ENCODE results near the gene CSF1R. TPM values are rescaled to one million over a fixed set of nuclear protein-coding genes. Genes with fewer than 3 reads are reported as not detected.

Gene CSF1R
- polyA plus RNA-seq, 1 of the 3 experiments (the other 2 are of a cell fraction), result 0.25 TPM

DNA sequence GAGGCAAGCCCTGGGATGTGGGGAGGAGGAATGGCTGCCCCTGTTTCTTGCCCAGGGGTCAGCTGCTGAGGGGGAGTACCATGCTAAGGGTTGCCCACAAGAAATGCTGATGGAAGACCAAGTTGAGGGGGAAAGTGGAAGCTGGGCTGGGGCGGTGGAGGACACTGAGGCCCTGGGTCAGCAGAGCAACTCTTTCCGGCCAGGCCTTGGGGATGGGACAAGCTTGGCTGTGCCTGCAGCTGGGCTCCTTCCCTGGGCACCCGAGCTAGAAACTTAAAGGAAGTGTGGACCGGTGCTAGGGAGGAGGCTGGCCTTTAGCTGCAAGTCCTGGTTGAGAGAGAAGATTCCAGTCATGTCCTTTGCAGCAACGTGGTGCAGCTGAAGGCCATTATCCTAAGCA, 22.7 kb downstream of the CSF1R start:
- Histone ChIP-seq H3K79me2 (ENCODE audit: insufficient read depth) (no peaks in the 10 kb centered on the region), H3K9me2 (no peaks in the 10 kb centered on the region), H4K20me1 (ENCODE audit: insufficient read depth) (no peaks in the 10 kb centered on the region), H3K27ac (ENCODE audit: low read depth in 2 of 2, low read length in 1 of 2) (no peak overlapping the region), H3K4me3 (ENCODE audit: low read depth in 2 of 2, low read length in 1 of 2) (no peak overlapping the region), H3K36me3 (replicated peaks in 1 of 2; ENCODE audit: control insufficient read depth in 1 of 2, insufficient read depth in 2 of 2, low read length in 1 of 2) (no peaks in the 10 kb centered on the region), H2AFZ (ENCODE audit: low read depth) (no peak overlapping the region), H3K27me3 (ENCODE audit: insufficient read depth) (no peaks in the 10 kb centered on the region), H3K9me3 (no peaks in the 10 kb centered on the region), H3F3A (replicated peaks; ENCODE audit: insufficient read depth) (peaks cover 6% of the 10 kb centered on the region), H3K4me2 (no peak overlapping the region), H3K9ac (no peak overlapping the region), H3K4me1 (ENCODE audit: control insufficient read depth in 1 of 2, insufficient read depth in 2 of 2, low read depth in 1 of 2, low read length in 1 of 2) (peaks cover 8 to 55% of the 10 kb centered on the region in 2 experiments; a peak in 3 of 4 replicates)
- 93% methylated on average over 4 of the region's 5 CpGs for WGBS (ENCODE audit: low lambda C conversion rate)
- no peak for DNase-seq
- ChIA-PET POLR2A (no interaction called here), CTCF (interaction anchor here (0.8 to 1.4 kb wide), 3 partner anchors 63 to 229 kb away, joined by 3 read pairs; partner anchors contain the start of genes HMGXB3 and TIGD6)
- TF ChIP-seq, protein P1, sequence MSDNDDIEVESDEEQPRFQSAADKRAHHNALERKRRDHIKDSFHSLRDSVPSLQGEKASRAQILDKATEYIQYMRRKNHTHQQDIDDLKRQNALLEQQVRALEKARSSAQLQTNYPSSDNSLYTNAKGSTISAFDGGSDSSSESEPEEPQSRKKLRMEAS (IDR thresholded peaks at IDR 0.05; ENCODE audit: low read depth), result no peak
- TF ChIP-seq JUND (IDR thresholded peaks at IDR 0.05), result no peak
- TF ChIP-seq, protein P2, sequence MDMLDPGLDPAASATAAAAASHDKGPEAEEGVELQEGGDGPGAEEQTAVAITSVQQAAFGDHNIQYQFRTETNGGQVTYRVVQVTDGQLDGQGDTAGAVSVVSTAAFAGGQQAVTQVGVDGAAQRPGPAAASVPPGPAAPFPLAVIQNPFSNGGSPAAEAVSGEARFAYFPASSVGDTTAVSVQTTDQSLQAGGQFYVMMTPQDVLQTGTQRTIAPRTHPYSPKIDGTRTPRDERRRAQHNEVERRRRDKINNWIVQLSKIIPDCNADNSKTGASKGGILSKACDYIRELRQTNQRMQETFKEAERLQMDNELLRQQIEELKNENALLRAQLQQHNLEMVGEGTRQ (IDR thresholded peaks at IDR 0.05; ENCODE audit: borderline replicate concordance, low read depth, low read length), result no peak
- no peak for TF ChIP-seq FOXJ3 (CRISPR knock-in tag; IDR thresholded peaks at IDR 0.05)
- no peak for TF ChIP-seq EZH2phosphoT487 (IDR thresholded peaks at IDR 0.05; ENCODE audit: borderline replicate concordance, low read depth)
- TF ChIP-seq, protein P3, sequence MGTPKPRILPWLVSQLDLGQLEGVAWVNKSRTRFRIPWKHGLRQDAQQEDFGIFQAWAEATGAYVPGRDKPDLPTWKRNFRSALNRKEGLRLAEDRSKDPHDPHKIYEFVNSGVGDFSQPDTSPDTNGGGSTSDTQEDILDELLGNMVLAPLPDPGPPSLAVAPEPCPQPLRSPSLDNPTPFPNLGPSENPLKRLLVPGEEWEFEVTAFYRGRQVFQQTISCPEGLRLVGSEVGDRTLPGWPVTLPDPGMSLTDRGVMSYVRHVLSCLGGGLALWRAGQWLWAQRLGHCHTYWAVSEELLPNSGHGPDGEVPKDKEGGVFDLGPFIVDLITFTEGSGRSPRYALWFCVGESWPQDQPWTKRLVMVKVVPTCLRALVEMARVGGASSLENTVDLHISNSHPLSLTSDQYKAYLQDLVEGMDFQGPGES (IDR thresholded peaks at IDR 0.05; ENCODE audit: low read depth, low read length), result no peak
- TF ChIP-seq, protein P4, sequence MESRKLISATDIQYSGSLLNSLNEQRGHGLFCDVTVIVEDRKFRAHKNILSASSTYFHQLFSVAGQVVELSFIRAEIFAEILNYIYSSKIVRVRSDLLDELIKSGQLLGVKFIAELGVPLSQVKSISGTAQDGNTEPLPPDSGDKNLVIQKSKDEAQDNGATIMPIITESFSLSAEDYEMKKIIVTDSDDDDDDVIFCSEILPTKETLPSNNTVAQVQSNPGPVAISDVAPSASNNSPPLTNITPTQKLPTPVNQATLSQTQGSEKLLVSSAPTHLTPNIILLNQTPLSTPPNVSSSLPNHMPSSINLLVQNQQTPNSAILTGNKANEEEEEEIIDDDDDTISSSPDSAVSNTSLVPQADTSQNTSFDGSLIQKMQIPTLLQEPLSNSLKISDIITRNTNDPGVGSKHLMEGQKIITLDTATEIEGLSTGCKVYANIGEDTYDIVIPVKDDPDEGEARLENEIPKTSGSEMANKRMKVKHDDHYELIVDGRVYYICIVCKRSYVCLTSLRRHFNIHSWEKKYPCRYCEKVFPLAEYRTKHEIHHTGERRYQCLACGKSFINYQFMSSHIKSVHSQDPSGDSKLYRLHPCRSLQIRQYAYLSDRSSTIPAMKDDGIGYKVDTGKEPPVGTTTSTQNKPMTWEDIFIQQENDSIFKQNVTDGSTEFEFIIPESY (IDR thresholded peaks at IDR 0.05; ENCODE audit: borderline replicate concordance, low read depth), result no peak
- no peak for TF ChIP-seq GATA2 (CRISPR knock-in tag; IDR thresholded peaks at IDR 0.05)
- no peak for TF ChIP-seq TAF1 (IDR thresholded peaks at IDR 0.05; ENCODE audit: borderline replicate concordance, low read depth, low read length)
- TF ChIP-seq FOSL2 (IDR thresholded peaks at IDR 0.05; ENCODE audit: borderline replicate concordance, low read depth), result no peak

DNA sequence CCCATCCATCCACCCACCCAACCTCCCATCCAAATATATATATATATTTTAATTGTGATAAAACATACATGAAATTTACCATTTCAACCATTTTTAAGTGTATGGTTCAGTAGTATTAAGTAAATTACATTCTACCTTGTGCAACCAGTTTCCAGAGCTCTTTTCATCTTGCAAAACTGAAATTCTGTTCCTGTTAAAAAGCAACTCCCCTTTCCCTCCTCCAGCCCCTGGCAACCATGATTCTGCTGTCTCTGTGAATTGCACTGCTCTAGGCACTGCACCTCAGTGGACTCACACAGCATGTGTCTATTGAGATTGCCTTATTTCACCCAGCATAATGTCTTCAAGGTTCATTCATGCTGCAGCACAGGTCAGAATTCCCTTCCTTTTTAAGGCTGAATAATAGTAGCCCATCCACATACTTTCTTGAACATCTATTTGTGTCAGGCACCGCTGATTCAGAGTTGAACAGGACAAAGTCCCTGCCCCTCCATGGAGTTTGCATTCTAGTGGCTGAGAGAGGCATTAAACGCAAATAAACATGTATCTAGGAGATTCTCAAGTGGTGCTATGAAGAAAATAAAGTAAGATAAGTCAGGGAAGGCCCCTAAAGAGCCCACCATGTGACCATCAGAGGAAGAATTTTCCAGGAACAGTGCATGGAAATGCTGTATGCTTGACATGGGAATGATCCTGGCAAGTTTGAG, 24.0 kb downstream of the CSF1R start:
- ChIA-PET CTCF (interaction anchor here (1.4 kb wide), 1 partner anchor 62 kb away, joined by 3 read pairs; the partner anchor contains the start of genes HMGXB3 and TIGD6), POLR2A (no interaction called here)
- TF ChIP-seq YY1 (IDR thresholded peaks at IDR 0.05; ENCODE audit: low read depth), result no peak
- no peak for TF ChIP-seq GATA2 (CRISPR knock-in tag; IDR thresholded peaks at IDR 0.05)
- TF ChIP-seq FOXM1 (IDR thresholded peaks at IDR 0.05; ENCODE audit: low read depth), result no peak
- no peak for TF ChIP-seq EP300 (IDR thresholded peaks at IDR 0.05; ENCODE audit: borderline replicate concordance in 1 of 2, low read depth in 1 of 2, low read length in 1 of 2)
- no peak for TF ChIP-seq NFIC (IDR thresholded peaks at IDR 0.05; ENCODE audit: borderline replicate concordance)
- TF ChIP-seq SMC3 (IDR thresholded peaks at IDR 0.05; ENCODE audit: low read depth, low read length), result no peak
- no peak for TF ChIP-seq RAD21 (IDR thresholded peaks at IDR 0.05; ENCODE audit: low read length)
- no peak for TF ChIP-seq RCOR1 (IDR thresholded peaks at IDR 0.05; ENCODE audit: low read length)
- TF ChIP-seq, protein P5, sequence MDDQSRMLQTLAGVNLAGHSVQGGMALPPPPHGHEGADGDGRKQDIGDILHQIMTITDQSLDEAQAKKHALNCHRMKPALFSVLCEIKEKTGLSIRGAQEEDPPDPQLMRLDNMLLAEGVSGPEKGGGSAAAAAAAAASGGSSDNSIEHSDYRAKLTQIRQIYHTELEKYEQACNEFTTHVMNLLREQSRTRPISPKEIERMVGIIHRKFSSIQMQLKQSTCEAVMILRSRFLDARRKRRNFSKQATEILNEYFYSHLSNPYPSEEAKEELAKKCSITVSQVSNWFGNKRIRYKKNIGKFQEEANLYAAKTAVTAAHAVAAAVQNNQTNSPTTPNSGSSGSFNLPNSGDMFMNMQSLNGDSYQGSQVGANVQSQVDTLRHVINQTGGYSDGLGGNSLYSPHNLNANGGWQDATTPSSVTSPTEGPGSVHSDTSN (IDR thresholded peaks at IDR 0.05), result no peak
- TF ChIP-seq MEF2A (IDR thresholded peaks at IDR 0.05; ENCODE audit: borderline replicate concordance, low read depth), result no peak
- TF ChIP-seq POLR2AphosphoS5 (IDR thresholded peaks at IDR 0.05; ENCODE audit: low read depth, low read length), result no peak
- TF ChIP-seq JUND (IDR thresholded peaks at IDR 0.05), result no peak
- TF ChIP-seq ELF1 (IDR thresholded peaks at IDR 0.05), result no peak
- TF ChIP-seq MXI1 (IDR thresholded peaks at IDR 0.05; ENCODE audit: low read depth, low read length), result no peak

More for the DNA sequence above, 24.0 kb downstream of the CSF1R start:
- DNase-seq, result no peak
- no peak overlapping the region for H3K4me3 ChIP-seq (ENCODE audit: low read depth in 2 of 2, low read length in 1 of 2)
- H3K79me2 ChIP-seq (ENCODE audit: insufficient read depth), result no peaks in the 10 kb centered on the region
- H3K27ac ChIP-seq (ENCODE audit: low read depth in 2 of 2, low read length in 1 of 2), result no peak overlapping the region
- no peaks in the 10 kb centered on the region for H3K27me3 ChIP-seq (ENCODE audit: insufficient read depth)
- no peaks in the 10 kb centered on the region for H3K36me3 ChIP-seq (replicated peaks in 1 of 2; ENCODE audit: control insufficient read depth in 1 of 2, insufficient read depth in 2 of 2, low read length in 1 of 2)
- H3K9me2 ChIP-seq, result no peaks in the 10 kb centered on the region
- H3F3A ChIP-seq (replicated peaks; ENCODE audit: insufficient read depth), result peaks cover 5% of the 10 kb centered on the region
- WGBS (ENCODE audit: low lambda C conversion rate), result 69% methylated on average over 2 of the region's 2 CpGs
- H3K9me3 ChIP-seq, result no peaks in the 10 kb centered on the region
- H2AFZ ChIP-seq (ENCODE audit: low read depth), result no peak overlapping the region
- H3K9ac ChIP-seq, result no peak overlapping the region
- H4K20me1 ChIP-seq (ENCODE audit: insufficient read depth), result no peaks in the 10 kb centered on the region
- H3K4me2 ChIP-seq, result no peak overlapping the region
- peaks cover 4 to 46% of the 10 kb centered on the region in 2 experiments; a peak in 3 of 4 replicates for H3K4me1 ChIP-seq (ENCODE audit: control insufficient read depth in 1 of 2, insufficient read depth in 2 of 2, low read depth in 1 of 2, low read length in 1 of 2)
